HepG2 (cell line): Measurements from ENCODE around the gene ARFGAP3. TPM values are rescaled to one million over a fixed set of nuclear protein-coding genes. Genes with fewer than 3 reads are reported as not detected.

Experiments used
- AKAP8 ChIP-seq: sonication (generic); formaldehyde crosslinking; IDR thresholded peaks from 2 replicates; pipeline ENCODE4 v1.5.1; 2020; ENCODE audit warnings: mild to moderate bottlenecking, missing genetic modification reagents
- ATF1 ChIP-seq: IDR thresholded peaks from 2 replicates; pipeline ENCODE4 v1.6.1; 2016; ENCODE audit warnings: mild to moderate bottlenecking, control low read depth
- CBX1 ChIP-seq: IDR thresholded peaks from one replicate; pipeline ENCODE4 v1.6.1; 2016; ENCODE audit warnings: antibody characterized with exemption, low read depth
- GMEB2 ChIP-seq: IDR thresholded peaks from 2 replicates; pipeline ENCODE4 v1.6.1; 2016; ENCODE audit warnings: missing biosample characterization, missing genetic modification reagents, low read depth
- KAT8 ChIP-seq: IDR thresholded peaks from 2 replicates; pipeline ENCODE4 v1.6.1; 2016; ENCODE audit warnings: missing genetic modification reagents, missing compliant biosample characterization
- LBX2 ChIP-seq: sonication (generic); formaldehyde crosslinking; IDR thresholded peaks from 2 replicates; pipeline ENCODE4 v1.5.0; 2020; ENCODE audit warnings: missing genetic modification reagents, mild to moderate bottlenecking, borderline replicate concordance
- MBD4 ChIP-seq: IDR thresholded peaks from 2 replicates; pipeline ENCODE4 v1.6.1; 2012; ENCODE audit warnings: low read length, inconsistent platforms, borderline replicate concordance
- MLX ChIP-seq: IDR thresholded peaks from 2 replicates; pipeline ENCODE4 v1.6.1; 2016
- NFKBIZ ChIP-seq: IDR thresholded peaks from 2 replicates; pipeline ENCODE4 v1.6.1; 2018; ENCODE audit warnings: missing genetic modification reagents, missing compliant biosample characterization
- PAX8 ChIP-seq: sonication (generic); formaldehyde crosslinking; IDR thresholded peaks from 2 replicates; pipeline ENCODE4 v1.8.0; 2022; ENCODE audit warnings: mild to moderate bottlenecking, missing genetic modification reagents, borderline replicate concordance
- POLR2AphosphoS2 ChIP-seq: IDR thresholded peaks from 2 replicates; pipeline ENCODE4 v1.6.1; 2011; ENCODE audit warnings: low read depth, low read length, improper control_type of control experiment
- RBM39 ChIP-seq: fragments of 200-400 bp; formaldehyde crosslinking; IDR thresholded peaks from one replicate; pipeline ENCODE4 v1.6.1; 2018; ENCODE audit warnings: antibody characterized with exemption, mild to moderate bottlenecking, low read depth, low read length; ENCODE audit not compliant: poor library complexity, severe bottlenecking
- SNRNP70 ChIP-seq: fragments of 200-400 bp; formaldehyde crosslinking; IDR thresholded peaks from 2 replicates; pipeline ENCODE4 v1.6.1; 2017; ENCODE audit warnings: mild to moderate bottlenecking, low read depth, low read length, moderate library complexity
- SP140L ChIP-seq: sonication (generic); formaldehyde crosslinking; IDR thresholded peaks from 2 replicates; pipeline ENCODE4 v1.4.0; 2020; ENCODE audit warnings: missing genetic modification reagents, borderline replicate concordance
- STAT5B ChIP-seq: sonication (generic); formaldehyde crosslinking; IDR thresholded peaks from 2 replicates; pipeline ENCODE4 v1.4.0; 2020; ENCODE audit warnings: missing genetic modification reagents
- ZKSCAN8 ChIP-seq: IDR thresholded peaks from 2 replicates; pipeline ENCODE4 v1.6.1; 2016; ENCODE audit warnings: borderline replicate concordance, missing genetic modification reagents, missing compliant biosample characterization
- ZNF318 ChIP-seq: sonication (generic); formaldehyde crosslinking; IDR thresholded peaks from 2 replicates; pipeline ENCODE4 v1.4.0; 2020; ENCODE audit warnings: mild to moderate bottlenecking, missing genetic modification reagents
- ZNF580 ChIP-seq: IDR thresholded peaks from 2 replicates; pipeline ENCODE4 v1.6.1; 2016; ENCODE audit warnings: low read depth, borderline replicate concordance
- polyA plus RNA-seq, 8 experiments: library from polyadenylated mRNA; depleted of rRNA in 3 of 8; stranded (reverse) in 7 of 8; unstranded in 1 of 8; fragments of >200 nt; fragmentation: Illumina TruSeq in 4 of 8; extraction: Trizol in 4 of 8; gene quantifications; 2 replicates each; pipeline versions ENCODE4 v1.2.1 to v1.2.3, GENCODE V29; 2011 to 2016; ENCODE audit warnings: low read depth in 4 of 8, missing spikeins in 1 of 8, mixed read lengths in 1 of 8; ENCODE audit not compliant: insufficient read depth in 1 of 8
- total RNA-seq, 5 experiments: library from RNA; depleted of rRNA; stranded (reverse); fragments of >200 nt; fragmentation: Illumina TruSeq; extraction: Trizol; gene quantifications; 2 replicates each; pipeline ENCODE4 v1.2.3, GENCODE V29; 2016; ENCODE audit warnings: low read depth in 1 of 5

The ARFGAP3 gene
- total and polyA plus RNA-seq, 2 of the 13 experiments (the other 11 are each of a cell fraction or from before 2014, with no cell fraction given), result 41.7 to 61.6 TPM

- no peak for TF ChIP-seq SNRNP70
- TF ChIP-seq CBX1, result no peak
- TF ChIP-seq ATF1, result 0 out of 2 replicates have a peak, but pooled peaks have one; percentile 41
- peak; percentile 64 for TF ChIP-seq MLX (CRISPR knock-in tag)
- TF ChIP-seq ZNF318 (CRISPR knock-in tag), result no peak
- TF ChIP-seq ZKSCAN8 (CRISPR knock-in tag), result no peak
- no peak for TF ChIP-seq MBD4
- TF ChIP-seq KAT8 (CRISPR knock-in tag), result peak; percentile 51; the same call in 1 of the 2 replicates
- no peak for TF ChIP-seq STAT5B (CRISPR knock-in tag)
- TF ChIP-seq PAX8, result no peak
- TF ChIP-seq NFKBIZ (CRISPR knock-in tag), result peak; percentile 64; the same call in 1 of the 2 replicates
- no peak for TF ChIP-seq SP140L (CRISPR knock-in tag)
- TF ChIP-seq RBM39, result no peak
- no peak for TF ChIP-seq GMEB2 (CRISPR knock-in tag)
- no peak for TF ChIP-seq POLR2AphosphoS2
- no peak for TF ChIP-seq LBX2
- TF ChIP-seq AKAP8 (CRISPR knock-in tag), result peak; percentile 72; the same call in 1 of the 2 replicates
- no peak for TF ChIP-seq ZNF580 (CRISPR knock-in tag)
Measured at GRCh38 chr22:42805016-42805997, 51.8 kb downstream of the ARFGAP3 start (continued).
